HUDEP-2 (cell line): ENCODE results near the gene SSBP2.

Experiments used
- DNase-seq, 76 experiments: peaks; one replicate each; lab custom pipeline; 2025; ENCODE audit not compliant: unreplicated experiment in 76 of 76; lab: John Stamatoyannopoulos, UW

The SSBP2 gene

GRCh38 chr5:81767938-81768337 is 17.0 kb upstream of the SSBP2 start:
- DNase-seq: no peak

- no peak for DNase-seq
Measured at GRCh38 chr5:81767097-81767496, 16.2 kb upstream of the SSBP2 start.

- DNase-seq: no peak
Measured at GRCh38 chr5:81766611-81767010, 15.7 kb upstream of the SSBP2 start.

GRCh38 chr5:81763294-81763928 is 12.5 kb upstream of the SSBP2 start:
- no peak for DNase-seq

- DNase-seq: no peak
Measured at GRCh38 chr5:81762853-81763252, 12.0 kb upstream of the SSBP2 start.

GRCh38 chr5:81762401-81762800 is 11.5 kb upstream of the SSBP2 start:
- no peak for DNase-seq

- no peak for DNase-seq
Measured at GRCh38 chr5:81761970-81762369, 11.1 kb upstream of the SSBP2 start.

GRCh38 chr5:81761270-81761669 is 10.4 kb upstream of the SSBP2 start:
- no peak for DNase-seq

- DNase-seq: no peak
Measured at GRCh38 chr5:81760521-81760920, 9.6 kb upstream of the SSBP2 start.

GRCh38 chr5:81759632-81760005 is 8.7 kb upstream of the SSBP2 start:
- no peak for DNase-seq

GRCh38 chr5:81757404-81757803 is 6.5 kb upstream of the SSBP2 start:
- no peak for DNase-seq

GRCh38 chr5:81756016-81756415 is 5.1 kb upstream of the SSBP2 start:
- DNase-seq: no peak

GRCh38 chr5:81755320-81755719 is 4.4 kb upstream of the SSBP2 start:
- peak in 3 of 76 experiments; percentile 6 to 29 (median 22) for DNase-seq

- peak in 22 of 76 experiments; percentile 8 to 71 (median 33) for DNase-seq
Measured at GRCh38 chr5:81754621-81755020, 3.7 kb upstream of the SSBP2 start.

GRCh38 chr5:81753429-81753828 is 2.5 kb upstream of the SSBP2 start:
- DNase-seq: no peak

- DNase-seq: no peak
Measured at GRCh38 chr5:81752644-81752963, 1.7 kb upstream of the SSBP2 start.

GRCh38 chr5:81751836-81752643 is 1.1 kb upstream of the SSBP2 start:
- peak in 7 of 76 experiments; percentile 31 to 54 (median 42) for DNase-seq

GRCh38 chr5:81750308-81751008 is 439 bp downstream of the SSBP2 start:
- peak in 5 of 76 experiments; percentile 32 to 64 (median 35) for DNase-seq

- peak in 6 of 76 experiments; percentile 5 to 34 (median 20) for DNase-seq
Measured at GRCh38 chr5:81749561-81750307, 1.2 kb downstream of the SSBP2 start.

GRCh38 chr5:81749192-81749560 is 1.7 kb downstream of the SSBP2 start:
- DNase-seq: no peak

GRCh38 chr5:81748556-81748955 is 2.3 kb downstream of the SSBP2 start:
- no peak for DNase-seq
